Left ventricle myocardium inferior (tissue), 1 donor: ENCODE data around the gene PDE6B. TPM values are rescaled to one million over a fixed set of nuclear protein-coding genes. Genes with fewer than 3 reads are reported as not detected.

Source experiments
- DNase-seq: peaks from one replicate; pipeline ENCODE4 v3.0.0-alpha.2; 2020
- H3K27ac ChIP-seq: fragments of 200-600 bp; replicated peaks from 2 replicates; pipeline ENCODE4 v1.8.0; 2021
- H3K27me3 ChIP-seq: fragments of 200-600 bp; 2 replicates; pipeline ENCODE4 v1.8.0; 2021; ENCODE audit warnings: low read depth
- H3K36me3 ChIP-seq: fragments of 200-600 bp; 2 replicates; pipeline ENCODE4 v1.8.0; 2021
- H3K4me1 ChIP-seq: fragments of 200-600 bp; 2 replicates; pipeline ENCODE4 v1.8.0; 2021
- H3K4me3 ChIP-seq: fragments of 200-600 bp; 2 replicates; pipeline ENCODE4 v1.8.0; 2021; ENCODE audit warnings: mild to moderate bottlenecking, moderate library complexity
- H3K9me3 ChIP-seq: fragments of 200-600 bp; replicated peaks from 2 replicates; pipeline ENCODE4 v1.8.0; 2021
- CTCF ChIP-seq: fragments of 200-600 bp; IDR thresholded peaks from 2 replicates; pipeline ENCODE4 v1.8.0; 2021; ENCODE audit warnings: antibody characterized with exemption, mild to moderate bottlenecking, borderline replicate concordance
- intact Hi-C: fragments of 100-400 bp; cut with micrococcal nuclease; formaldehyde crosslinking; loops from one replicate; pipeline ENCODE4 v1.11.0; 2022
- total RNA-seq: library from RNA; stranded (reverse); fragmentation: NEBNext Ultra II Directional; extraction: Animal tissue kit (Norgen Biotek cat#: 25700); gene quantifications from one replicate; pipeline ENCODE4 v1.2.1, GENCODE V29; 2021
- donor health status: DM: no; HTN: yes; CAD: no; lungs with severe emphysema.

The PDE6B gene
- total RNA-seq, 1 donor from 2014 or later, result 2.7 TPM

DNA sequence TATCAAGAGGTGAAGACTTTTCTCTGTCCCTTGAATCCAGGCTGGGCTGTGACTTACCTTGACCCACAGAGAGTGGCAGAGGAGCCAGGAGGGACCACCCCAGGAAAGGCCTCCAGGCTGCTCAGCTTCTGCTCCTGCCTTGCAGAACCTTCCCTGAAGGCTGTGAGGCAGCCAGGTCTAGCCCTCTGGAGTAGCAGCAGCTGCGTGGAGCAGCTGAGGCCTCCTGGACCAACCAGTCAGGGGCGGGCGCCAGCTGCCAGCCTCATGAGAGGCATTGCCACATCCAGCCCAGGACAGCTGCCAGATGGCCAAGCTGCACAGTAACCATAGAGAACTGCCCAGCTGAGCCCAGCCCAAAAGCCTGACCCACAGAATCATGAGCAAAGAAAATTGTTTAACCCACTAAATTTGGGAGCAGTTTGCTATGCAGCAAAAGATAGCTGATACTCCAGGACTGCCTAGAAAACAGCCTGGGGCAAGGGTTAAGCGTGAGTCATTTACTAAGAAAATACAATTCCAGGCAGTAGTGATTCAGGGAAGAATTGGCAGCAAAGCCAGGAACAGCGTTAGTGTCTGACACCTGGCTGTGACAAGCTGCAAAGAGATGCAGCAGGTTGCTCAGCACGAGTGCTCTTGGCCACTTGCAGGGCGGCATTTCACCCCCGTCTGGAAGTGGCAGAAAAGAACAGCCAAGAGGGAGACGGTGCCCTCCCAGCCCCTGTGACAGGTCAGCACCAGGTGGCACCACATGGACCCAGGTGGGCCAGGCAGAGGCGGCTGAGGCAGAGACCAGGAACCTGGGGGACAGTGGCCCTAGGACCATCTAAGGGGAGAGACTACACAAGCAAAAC lies 14.7 kb upstream of the PDE6B start:
- H3K27ac ChIP-seq, result no peak overlapping the region
- H3K27me3 ChIP-seq, result peaks cover 78% of the 10 kb centered on the region
- H3K4me1 ChIP-seq, result no peaks in the 10 kb centered on the region
- TF ChIP-seq CTCF, result no peak
- intact Hi-C loops, result no loop called here
- H3K36me3 ChIP-seq, result no peaks in the 10 kb centered on the region
- peaks cover 11% of the 10 kb centered on the region for H3K9me3 ChIP-seq
- peak; percentile 3 for DNase-seq
- no peak overlapping the region for H3K4me3 ChIP-seq

- Histone ChIP-seq H3K27me3 (peaks cover 72% of the 10 kb centered on the region), H3K4me3 (no peak overlapping the region), H3K27ac (no peak overlapping the region), H3K36me3 (no peaks in the 10 kb centered on the region), H3K4me1 (no peaks in the 10 kb centered on the region), H3K9me3 (peaks cover 11% of the 10 kb centered on the region)
- peak; percentile 6 for DNase-seq
- intact Hi-C loops, result no loop called here
- no peak for TF ChIP-seq CTCF
Measured at GRCh38 chr4:612052-612748, 13.2 kb upstream of the PDE6B start.

GRCh38 chr4:612749-613125 lies 12.6 kb upstream of the PDE6B start:
- intact Hi-C loops, result no loop called here
- H3K27ac ChIP-seq, result no peak overlapping the region
- H3K4me3 ChIP-seq, result no peak overlapping the region
- peak; percentile 9 for DNase-seq
- no peaks in the 10 kb centered on the region for H3K36me3 ChIP-seq
- H3K9me3 ChIP-seq, result peaks cover 11% of the 10 kb centered on the region
- no peak for TF ChIP-seq CTCF
- H3K27me3 ChIP-seq, result peaks cover 72% of the 10 kb centered on the region
- H3K4me1 ChIP-seq, result no peaks in the 10 kb centered on the region

DNA sequence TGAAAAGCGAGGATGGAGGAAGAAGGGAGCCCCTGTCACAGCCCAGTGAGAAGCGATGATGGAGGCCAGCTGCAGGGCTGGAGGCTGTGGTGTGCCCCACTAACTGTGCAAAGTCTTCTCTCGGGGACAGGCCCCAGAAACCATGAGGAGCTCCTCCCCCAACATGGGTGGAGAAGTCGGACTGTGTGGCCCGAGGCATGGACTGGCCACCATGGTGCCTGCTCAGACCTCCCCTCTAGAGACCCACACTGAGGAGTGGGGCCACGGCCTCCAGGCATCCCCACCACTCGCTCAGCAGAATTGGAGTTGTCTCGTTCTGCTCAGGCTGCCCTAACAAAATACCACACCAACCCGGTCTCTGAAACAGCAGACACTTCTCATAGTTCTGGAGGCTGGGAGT lies 12.2 kb upstream of the PDE6B start:
- H3K4me1 ChIP-seq, result no peaks in the 10 kb centered on the region
- H3K27me3 ChIP-seq, result peaks cover 72% of the 10 kb centered on the region
- intact Hi-C loops, result no loop called here
- H3K27ac ChIP-seq, result no peak overlapping the region
- H3K9me3 ChIP-seq, result peaks cover 11% of the 10 kb centered on the region
- no peaks in the 10 kb centered on the region for H3K36me3 ChIP-seq
- no peak overlapping the region for H3K4me3 ChIP-seq
- no peak for DNase-seq
- no peak for TF ChIP-seq CTCF

- intact Hi-C loops, result no loop called here
- Histone ChIP-seq H3K9me3 (no peaks in the 10 kb centered on the region), H3K4me3 (no peak overlapping the region), H3K36me3 (no peaks in the 10 kb centered on the region), H3K27me3 (peaks cover 75% of the 10 kb centered on the region), H3K4me1 (no peaks in the 10 kb centered on the region), H3K27ac (no peak overlapping the region)
- no peak for DNase-seq
- no peak for TF ChIP-seq CTCF
Measured at GRCh38 chr4:616091-616490, 9.3 kb upstream of the PDE6B start.
